HG03460 (cell line): ENCODE measurements around the gene ZNF529.

ENCODE experiments used
- ATAC-seq: cut with Tn5 transposase; IDR thresholded peaks from one replicate; pipeline ENCODE4 v1.9.1; 2021; ENCODE audit not compliant: unreplicated experiment

The ZNF529 gene

GRCh38 chr19:36514012-36514612, 59.0 kb downstream of the ZNF529 start:
- no peak for ATAC-seq

- no peak for ATAC-seq
These were observed 64.8 kb downstream of the ZNF529 start for GRCh38 chr19:36508325-36508724.

GRCh38 chr19:36501973-36502372, 71.1 kb downstream of the ZNF529 start:
- no peak for ATAC-seq

- no peak for ATAC-seq
These were observed 76.1 kb downstream of the ZNF529 start for GRCh38 chr19:36497001-36497400.
